Hematopoietic multipotent progenitor cell treated with erythropoietin and hydrocortisone succinate and interleukin-3 and kit ligand, for 4 days (in vitro differentiated cells): ENCODE measurements around the gene CSHL1.
"Not testable (repeated sequence)": the region's sequence is repeated elsewhere in the genome, so short reads cannot be mapped to it uniquely, and the experiment has no call there.

Experiments used
- DNase-seq: peaks from one replicate; pipeline ENCODE4 v3.0.0-alpha.2; 2015

CSHL1 gene

DNA sequence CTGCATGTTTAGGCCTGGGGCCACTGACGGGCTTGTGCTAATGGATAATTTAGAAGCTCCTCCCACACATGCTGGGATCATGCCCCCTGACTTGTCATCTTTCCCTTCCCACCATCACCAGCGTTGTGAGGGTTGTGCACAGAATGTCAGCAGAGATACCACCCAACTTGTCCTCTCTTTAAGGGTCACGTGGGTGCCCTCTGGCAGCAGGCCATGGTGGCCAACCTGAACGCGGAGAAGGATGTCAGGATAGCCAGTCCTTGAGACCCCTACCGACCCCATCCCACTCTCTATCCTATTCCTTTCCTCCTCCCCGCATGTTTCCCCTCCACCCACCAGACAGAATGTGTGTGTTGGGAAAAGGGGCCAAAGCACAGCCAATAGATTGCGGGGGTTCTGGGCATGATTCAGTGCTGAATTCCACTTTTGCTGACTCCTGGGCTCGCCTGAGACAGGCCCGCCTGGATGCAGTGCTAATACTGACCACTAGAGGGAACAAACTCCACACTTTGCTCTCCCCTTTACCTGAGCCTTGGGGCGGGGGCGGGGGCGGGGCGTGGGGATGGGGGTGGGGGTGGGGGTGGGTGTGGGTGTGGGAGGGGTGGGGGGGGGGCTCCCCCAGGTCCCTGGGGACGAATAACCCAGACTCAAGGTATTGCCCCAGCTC lies 29.0 kb downstream of the CSHL1 start, which contains the start of gene GH2:
GH2 (minus strand) TSS at position 10 of the 667 bp plus-strand sequence. CDS start 143 bp downstream, outside the sequence.
- DNase-seq, result peak; percentile 69

DNA sequence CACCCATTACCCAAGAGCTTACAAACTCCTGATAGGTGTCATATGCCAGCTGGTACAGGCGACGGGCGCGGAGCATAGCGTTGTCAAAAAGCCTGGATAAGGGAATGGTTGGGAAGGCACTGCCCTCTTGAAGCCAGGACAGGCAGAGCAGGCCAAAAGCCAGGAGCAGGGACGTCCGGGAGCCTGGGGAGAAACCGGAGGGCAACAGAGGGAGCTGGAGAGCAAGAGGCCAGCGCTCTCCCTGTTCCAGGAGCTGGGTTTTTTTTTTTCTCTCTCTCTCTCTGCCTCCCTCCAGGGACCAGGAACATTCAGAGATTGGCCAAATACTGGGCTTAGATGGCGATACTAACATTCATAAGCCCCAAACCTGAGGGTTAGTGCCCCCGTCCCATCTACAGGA lies 29.7 kb downstream of the CSHL1 start:
- DNase-seq, result not testable (repeated sequence)

DNA sequence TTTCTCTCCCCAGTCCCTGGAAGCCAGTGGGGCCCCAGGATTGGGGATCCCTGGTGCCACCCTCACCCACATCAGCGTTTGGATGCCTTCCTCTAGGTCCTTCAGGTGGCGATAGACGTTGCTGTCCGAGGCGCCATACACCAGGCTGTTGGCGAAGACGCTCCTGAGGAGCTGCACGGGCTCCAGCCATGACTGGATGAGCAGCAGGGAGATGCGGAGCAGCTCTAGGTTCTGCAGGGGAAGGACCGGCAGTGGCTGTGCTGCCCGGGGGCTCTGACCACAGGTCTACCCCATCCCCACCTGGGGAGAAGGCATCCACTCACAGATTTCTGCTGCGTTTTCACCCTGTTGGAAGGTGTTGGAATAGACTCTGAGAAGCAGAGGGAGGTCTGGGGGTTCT lies 30.4 kb downstream of the CSHL1 start:
- no peak for DNase-seq

DNA sequence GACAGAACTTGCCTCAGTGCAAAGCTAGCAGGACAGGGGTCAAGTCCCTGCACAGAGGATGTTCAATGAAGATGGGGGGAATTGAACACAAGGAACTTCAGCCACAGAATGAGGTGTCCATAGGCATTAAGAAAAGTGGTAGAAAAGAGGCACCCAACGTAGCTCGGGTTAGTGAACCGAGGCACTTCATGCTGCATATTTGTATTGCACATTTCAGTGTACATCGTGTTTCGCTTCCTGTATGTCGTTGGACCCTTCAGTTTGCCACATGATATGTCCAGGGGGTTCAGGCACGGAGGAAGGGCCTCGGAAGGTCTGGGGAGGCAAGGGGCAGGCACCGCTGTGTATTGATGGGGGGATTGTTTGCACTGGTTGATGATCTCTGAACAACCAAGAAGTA lies 32.6 kb downstream of the CSHL1 start:
- not testable (repeated sequence) for DNase-seq

DNA sequence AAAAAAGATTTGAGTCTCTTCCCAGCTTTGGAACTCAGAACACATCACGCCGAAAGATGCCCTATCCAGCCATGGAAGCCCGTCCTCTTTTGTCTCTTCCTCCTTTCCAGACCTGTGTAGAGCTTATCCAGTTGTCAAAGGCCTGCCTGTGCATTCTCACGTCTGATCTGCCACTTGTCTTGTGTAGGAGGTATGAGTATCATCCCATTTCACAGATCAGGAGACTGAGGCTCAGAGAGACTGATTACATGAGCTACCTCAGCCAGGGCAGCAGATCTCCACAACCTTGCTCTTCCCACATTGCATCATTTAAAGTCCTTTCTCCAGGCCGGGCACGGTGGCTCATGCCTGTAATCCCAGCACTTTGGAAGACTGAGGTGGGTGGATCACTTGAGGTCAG lies 36.4 kb downstream of the CSHL1 start:
- DNase-seq, result not testable (repeated sequence)

DNA sequence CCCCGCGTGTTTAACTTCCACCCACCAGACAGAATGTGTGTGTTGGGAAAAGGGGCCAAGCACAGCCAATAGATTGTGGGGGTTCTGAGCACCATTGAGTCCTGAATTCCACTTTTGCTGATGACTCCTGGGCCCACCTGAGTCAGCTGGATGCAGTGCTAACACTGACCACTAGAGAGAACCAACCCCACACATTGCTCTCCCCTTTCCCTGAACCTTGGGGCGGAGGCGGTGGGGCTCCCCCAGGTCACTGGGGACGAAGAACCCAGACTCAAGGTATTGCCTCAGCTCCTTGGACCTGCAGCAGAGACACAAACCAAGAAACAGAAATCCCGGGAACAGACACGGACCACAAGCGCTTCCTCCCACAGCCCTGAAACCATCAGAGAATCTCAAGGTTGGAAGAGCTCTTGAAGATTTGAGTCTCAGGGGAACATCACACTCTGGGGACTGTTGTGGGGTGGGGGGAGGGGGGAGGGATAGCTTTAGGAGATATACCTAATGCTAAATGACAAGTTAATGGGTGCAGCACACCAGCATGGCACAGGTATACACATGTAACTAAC lies 36.9 kb downstream of the CSHL1 start:
- not testable (repeated sequence) for DNase-seq

DNA sequence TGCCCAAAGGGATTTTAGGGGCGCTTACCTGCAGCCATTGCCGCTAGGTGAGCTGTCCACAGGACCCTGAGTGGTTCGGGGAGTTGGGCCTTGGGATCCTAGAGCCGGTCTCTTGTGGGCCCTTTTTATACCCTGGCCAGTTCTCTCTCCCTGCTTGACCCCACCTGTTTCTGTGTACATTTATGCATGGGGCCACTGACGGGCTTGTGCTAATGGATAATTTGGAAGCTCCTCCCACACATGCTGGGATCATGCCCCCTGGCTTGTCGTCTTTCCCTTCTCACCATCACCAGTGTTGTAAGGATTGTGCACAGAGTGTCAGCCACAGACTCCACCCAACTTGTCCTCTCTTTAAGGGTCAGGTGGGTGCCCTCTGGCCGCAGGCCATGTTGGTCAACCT lies 37.5 kb downstream of the CSHL1 start, which contains the start of gene CSH2:
CSH2 (minus strand) TSS at position 101 of the 400 bp plus-strand sequence; CDS start at position 38, 63 bp downstream.
- not testable (repeated sequence) for DNase-seq

DNA sequence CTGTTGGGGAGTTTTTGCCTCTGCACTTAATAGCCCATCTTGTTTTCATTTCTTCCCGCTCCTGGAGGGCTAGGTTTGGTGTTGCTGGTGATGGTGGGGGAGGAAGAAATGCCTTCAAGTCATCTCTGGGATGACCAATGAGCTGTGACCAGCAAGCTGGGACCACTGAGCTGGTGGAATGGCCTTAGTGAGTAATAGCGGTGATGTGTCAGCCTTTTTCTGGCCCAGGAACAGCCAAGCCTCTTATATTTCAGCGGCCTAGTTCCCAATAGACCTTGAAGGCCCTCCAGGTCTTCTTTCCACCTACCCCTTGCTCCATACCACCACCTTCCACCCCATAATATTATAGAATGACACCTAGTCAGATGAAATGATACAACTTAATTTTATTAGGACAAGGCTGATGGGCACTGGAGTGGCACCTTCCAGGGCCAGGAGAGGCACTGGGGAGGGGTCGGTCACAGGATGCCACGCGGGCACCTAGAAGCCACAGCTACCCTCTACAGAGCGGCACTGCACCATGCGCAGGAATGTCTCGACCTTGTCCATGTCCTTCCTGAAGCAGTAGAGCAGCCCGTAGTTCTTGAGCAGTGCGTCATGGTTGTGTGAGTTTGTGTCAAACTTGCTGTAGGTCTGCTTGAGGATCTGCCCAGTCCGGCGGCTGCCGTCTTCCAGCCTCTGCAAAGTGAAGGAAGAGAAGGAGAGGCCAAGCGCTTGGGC lies 39.3 kb downstream of the CSHL1 start:
- not testable (repeated sequence) for DNase-seq

DNA sequence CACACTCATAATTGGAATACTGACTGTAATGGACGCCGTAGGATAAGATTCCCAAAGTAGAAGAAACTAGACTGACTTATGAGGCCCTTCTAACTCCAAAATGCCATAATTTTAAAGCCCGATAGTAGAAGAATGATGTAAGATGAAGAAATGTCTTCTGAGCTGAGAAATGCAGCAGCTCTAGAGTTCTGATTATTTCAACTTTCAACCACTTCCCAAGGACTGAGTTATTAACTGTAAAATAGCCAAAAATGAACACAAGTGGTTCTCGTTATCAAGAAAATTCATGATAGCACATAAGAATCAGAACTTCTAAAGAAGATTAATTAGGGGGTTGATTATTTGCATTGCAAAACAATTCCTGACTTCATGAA lies 40.8 kb downstream of the CSHL1 start:
- not testable (repeated sequence) for DNase-seq

DNA sequence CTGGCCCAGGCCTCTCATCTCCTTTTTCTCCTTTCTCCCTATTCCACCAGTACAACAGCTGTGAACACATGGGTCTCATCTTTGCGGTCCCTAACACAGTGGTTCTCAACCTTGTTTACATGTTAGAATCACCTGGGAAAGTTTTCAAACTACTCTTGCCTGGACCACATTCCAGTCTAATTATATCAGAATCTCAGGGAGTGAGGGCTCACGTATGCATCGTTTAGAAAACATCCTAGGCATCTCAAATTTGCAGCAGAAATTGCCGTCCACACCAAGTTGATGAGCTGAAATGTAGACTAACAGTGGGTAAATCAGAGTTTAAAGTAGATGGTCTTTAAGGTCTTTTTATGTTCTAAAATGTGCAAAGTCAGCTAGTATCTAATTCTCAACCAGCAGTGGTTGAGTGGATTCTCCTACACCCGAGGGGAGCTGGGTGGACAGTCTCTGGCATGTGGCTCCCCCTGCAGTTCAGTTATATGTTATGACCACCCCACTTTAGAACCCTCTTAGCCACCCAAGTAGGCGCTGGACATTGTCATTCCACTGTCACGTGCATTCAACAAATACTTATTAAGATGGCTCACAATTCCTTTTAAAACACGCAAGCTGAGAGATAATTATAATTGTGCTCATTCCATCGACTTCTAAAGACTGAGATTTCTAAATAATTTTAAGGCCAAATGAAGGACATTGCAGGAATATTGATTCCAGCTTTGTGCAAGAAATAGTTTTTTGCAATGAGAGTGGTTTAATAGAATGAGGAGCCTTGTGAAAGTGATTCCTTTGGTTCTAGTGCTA lies 41.4 kb downstream of the CSHL1 start:
- DNase-seq, result peak; percentile 13

DNA sequence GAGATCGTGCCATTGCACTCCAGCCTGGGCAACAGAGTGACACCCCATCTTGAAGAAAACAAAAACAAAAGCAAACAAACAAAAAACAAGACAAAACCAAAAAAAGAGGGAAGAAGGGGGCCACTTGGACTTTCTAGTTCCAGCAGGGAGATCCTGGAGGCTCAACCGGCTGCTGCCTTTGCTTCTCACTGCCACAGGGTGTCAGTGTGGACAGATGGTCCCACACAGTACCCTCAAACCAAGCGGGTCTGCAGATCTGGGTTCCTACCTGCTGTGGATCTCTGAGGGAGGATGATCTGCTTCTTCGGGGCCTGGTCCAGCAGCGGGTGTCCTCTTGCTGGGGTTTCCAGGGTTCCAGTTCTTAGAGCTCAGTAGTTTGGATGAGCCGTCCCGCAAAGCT lies 44.4 kb downstream of the CSHL1 start:
- peak; percentile 14 for DNase-seq
